Common myeloid progenitor, CD34-positive (primary cell): ENCODE data around the gene TRIM28.
A peak's percentile ranks its signal among the peaks of the same experiment; 100 is the strongest.

ENCODE experiments used
- CTCF ChIA-PET: fragments of 350-600 bp; sonication (Branson Sonifier 250); formaldehyde crosslinking; loops from one replicate; lab custom pipeline; 2021; ENCODE audit warnings: antibody characterized with exemption; lab: Charles Lee
- POLR2A ChIA-PET: fragments of 350-600 bp; sonication (Branson Sonifier 250); formaldehyde crosslinking; loops from one replicate; lab custom pipeline; 2021; ENCODE audit warnings: antibody characterized with exemption; lab: Charles Lee
- DNase-seq, 3 donors: peaks; one replicate each; pipeline versions ENCODE4 v3.0.0 to v3.0.0-alpha.2; 2013
- H3K27ac ChIP-seq, 2 experiments: 1 replicate in 1 of 2; 2 replicates in 1 of 2; pipeline ENCODE4 v1.7.0; 2013; ENCODE audit warnings: inconsistent platforms in 2 of 2, low read length in 2 of 2, mild to moderate bottlenecking in 2 of 2, low read depth in 1 of 2, moderate library complexity in 1 of 2; ENCODE audit not compliant: severe bottlenecking in 2 of 2, insufficient read depth in 1 of 2, poor library complexity in 1 of 2
- H3K27me3 ChIP-seq, 5 experiments: replicated peaks in 2 of 5; 1 replicate in 3 of 5; 2 replicates in 2 of 5; pipeline versions ENCODE4 v1.6.1 to v1.7.0; 2013; ENCODE audit warnings: low read length in 4 of 5, mild to moderate bottlenecking in 2 of 5, moderate library complexity in 2 of 5, inconsistent platforms in 1 of 5; ENCODE audit not compliant: insufficient read depth in 5 of 5, control insufficient read depth in 4 of 5
- H3K36me3 ChIP-seq, 4 experiments: 1 replicate in 2 of 4; 2 replicates in 2 of 4; pipeline versions ENCODE4 v1.6.1 to v1.7.0; 2013; ENCODE audit warnings: low read length in 3 of 4, control low read depth in 1 of 4, mild to moderate bottlenecking in 1 of 4; ENCODE audit not compliant: control insufficient read depth in 4 of 4, insufficient read depth in 4 of 4
- H3K4me1 ChIP-seq, 4 experiments: 1 replicate in 3 of 4; 2 replicates in 1 of 4; pipeline versions ENCODE4 v1.6.1 to v1.7.1; 2013; ENCODE audit warnings: low read length in 3 of 4, mild to moderate bottlenecking in 3 of 4, control low read depth in 1 of 4, inconsistent platforms in 1 of 4, moderate library complexity in 1 of 4; ENCODE audit not compliant: control insufficient read depth in 4 of 4, insufficient read depth in 4 of 4; ENCODE audit errors: control extremely low read depth in 1 of 4
- H3K4me3 ChIP-seq, 7 experiments: 1 replicate in 4 of 7; 2 replicates in 3 of 7; pipeline versions ENCODE4 v1.5.1 to v1.7.0; 2013; ENCODE audit warnings: mild to moderate bottlenecking in 7 of 7, low read length in 6 of 7, moderate library complexity in 6 of 7, inconsistent platforms in 2 of 7, low read depth in 2 of 7, control low read depth in 1 of 7; ENCODE audit not compliant: insufficient read depth in 4 of 7, control insufficient read depth in 1 of 7; ENCODE audit errors: extremely low read depth in 1 of 7
- H3K9me3 ChIP-seq, 5 experiments: 1 replicate in 4 of 5; 2 replicates in 1 of 5; pipeline versions ENCODE4 v1.6.1 to v1.7.1; 2013; ENCODE audit warnings: low read length in 4 of 5, mild to moderate bottlenecking in 2 of 5, inconsistent platforms in 1 of 5, low read depth in 1 of 5, moderate library complexity in 1 of 5; ENCODE audit not compliant: control insufficient read depth in 4 of 5, insufficient read depth in 2 of 5; ENCODE audit errors: control extremely low read depth in 1 of 5
- WGBS: methylation state at CpG from one replicate; pipeline ENCODE4 v1.1.5; 2013; ENCODE audit not compliant: insufficient coverage; 5-methylcytosine and 5-hydroxymethylcytosine counted together

TRIM28 gene

GRCh38 chr19:58553799-58554493 lies 10.1 kb downstream of the TRIM28 start:
- peaks cover 2 to 42% (median 40%) of the 10 kb centered on the region in 4 experiments for H3K4me1 ChIP-seq

GRCh38 chr19:58554494-58555368 lies 10.9 kb downstream of the TRIM28 start, which contains the start of gene CHMP2A:
Gene CHMP2A (minus strand): TSS chr19:58555105. CDS start chr19:58554212, 893 bp downstream.
- H3K27me3 ChIP-seq, result no peaks in the 10 kb centered on the region
- peak within 1 kb of the TSS; percentile 93 to 97 for H3K27ac ChIP-seq
- H3K9me3 ChIP-seq, result no peaks in the 10 kb centered on the region
- DNase-seq, result peak; percentile 94 to 96 (median 95)
- CTCF ChIA-PET, result interaction anchor here (1.1 to 3.8 kb wide), 10 partner anchors 10 to 55 kb away, joined by 3 to 33 read pairs (median 4); partner anchors contain the start of genes TRIM28 and ZBTB45
- peak within 1 kb of the TSS; percentile 52 to 88 (median 78) for H3K4me3 ChIP-seq
- H3K4me1 ChIP-seq, result peaks cover 2 to 50% (median 47%) of the 10 kb centered on the region in 4 experiments
- POLR2A ChIA-PET, result interaction anchor here (0.6 to 2.6 kb wide), 5 partner anchors 10 to 115 kb away, joined by 3 to 24 read pairs (median 4); partner anchors contain the start of genes TRIM28, ZBTB45 and ZNF132
- WGBS, result under 1% methylated on average over 67 of the region's 69 CpGs
- peaks cover 4 to 50% (median 37%) of the 10 kb centered on the region in 4 experiments for H3K36me3 ChIP-seq

More at GRCh38 chr19:58553799-58554493, 10.1 kb downstream of the TRIM28 start:
- peak overlapping the region; percentile 52 to 88 (median 78) for H3K4me3 ChIP-seq
- no peaks in the 10 kb centered on the region for H3K27me3 ChIP-seq
- H3K27ac ChIP-seq, result peak overlapping the region; percentile 89 to 97
- peaks cover 8 to 58% (median 45%) of the 10 kb centered on the region in 4 experiments for H3K36me3 ChIP-seq
- H3K9me3 ChIP-seq, result no peaks in the 10 kb centered on the region
- CTCF ChIA-PET, result interaction anchor here (1.3 to 3.8 kb wide), 8 partner anchors 9 to 54 kb away, joined by 3 to 33 read pairs (median 5); partner anchors contain the start of genes TRIM28 and ZBTB45
- 58% methylated on average over 18 of the region's 18 CpGs for WGBS
- POLR2A ChIA-PET, result interaction anchor here (1.2 to 2.6 kb wide), 3 partner anchors 10 to 114 kb away, joined by 4 to 24 read pairs (median 18); partner anchors contain the start of genes TRIM28, ZBTB45 and ZNF132
- DNase-seq, result no peak

GRCh38 chr19:58555369-58555885 lies 11.6 kb downstream of the TRIM28 start:
- peak overlapping the region; percentile 89 to 97 for H3K27ac ChIP-seq
- H3K36me3 ChIP-seq, result peaks cover 2 to 43% (median 30%) of the 10 kb centered on the region in 4 experiments
- DNase-seq, result no peak
- ChIA-PET POLR2A (interaction anchor here (1.2 to 2.6 kb wide), 3 partner anchors 11 to 36 kb away, joined by 3 to 24 read pairs (median 18); partner anchors contain the start of genes TRIM28 and ZBTB45), CTCF (interaction anchor here (1.1 to 3.8 kb wide), 9 partner anchors 10 to 55 kb away, joined by 3 to 33 read pairs (median 4); partner anchors contain the start of genes TRIM28 and ZBTB45)
- H3K4me3 ChIP-seq, result peak overlapping the region; percentile 52 to 88 (median 78)
- no peaks in the 10 kb centered on the region for H3K9me3 ChIP-seq
- WGBS, result 60% methylated on average over 3 of the region's 4 CpGs
- H3K27me3 ChIP-seq, result no peaks in the 10 kb centered on the region
- peaks cover 5 to 56% (median 52%) of the 10 kb centered on the region in 4 experiments for H3K4me1 ChIP-seq

GRCh38 chr19:58555920-58556621 lies 12.2 kb downstream of the TRIM28 start:
- Histone ChIP-seq H3K9me3 (no peaks in the 10 kb centered on the region), H3K27me3 (no peaks in the 10 kb centered on the region), H3K4me1 (peaks cover 5 to 56% (median 52%) of the 10 kb centered on the region in 4 experiments), H3K4me3 (peak overlapping the region in 2 of 7 experiments; percentile 85 to 94), H3K27ac (peak overlapping the region; percentile 93 to 97), H3K36me3 (peaks cover 2 to 36% (median 27%) of the 10 kb centered on the region in 4 experiments)
- CTCF ChIA-PET, result interaction anchor here (1.1 to 7.2 kb wide), 8 partner anchors 10 to 37 kb away, joined by 3 to 59 read pairs (median 10); partner anchors contain the start of genes TRIM28 and ZBTB45
- no peak for DNase-seq
- WGBS, result 91% methylated on average over 8 of the region's 16 CpGs
- POLR2A ChIA-PET, result interaction anchor here (2.6 kb wide), 1 partner anchor 36 kb away, joined by 24 read pairs; the partner anchor contains the start of gene ZBTB45

GRCh38 chr19:58556622-58557220 lies 12.9 kb downstream of the TRIM28 start:
- 92% methylated on average over 2 of the region's 10 CpGs for WGBS
- ChIA-PET CTCF (interaction anchor here (0.9 to 7.2 kb wide), 2 partner anchors 15 to 37 kb away, joined by 3 to 59 read pairs; partner anchors contain the start of gene ZBTB45), POLR2A (no interaction called here)
- DNase-seq, result no peak
- Histone ChIP-seq H3K4me3 (peak overlapping the region in 6 of 7 experiments; percentile 75 to 94 (median 82)), H3K4me1 (peaks cover 5 to 58% (median 54%) of the 10 kb centered on the region in 4 experiments), H3K9me3 (no peaks in the 10 kb centered on the region), H3K27ac (peak overlapping the region; percentile 93 to 97), H3K36me3 (peaks cover 2 to 30% (median 22%) of the 10 kb centered on the region in 4 experiments), H3K27me3 (no peaks in the 10 kb centered on the region)
